Neural cell (in vitro differentiated cells): ENCODE data around the gene PCP4L1. TPM values are rescaled to one million over a fixed set of nuclear protein-coding genes. Genes with fewer than 3 reads are reported as not detected.
"Not testable (repeated sequence)": the region's sequence is repeated elsewhere in the genome, so short reads cannot be mapped to it uniquely, and the experiment has no call there.

ENCODE experiments used
- H2AFZ ChIP-seq: fragments of 200-600, 300-800 bp; sonication (generic), shearing (Covaris generic); 2 replicates; pipeline ENCODE4 v1.6.0; 2014; ENCODE audit warnings: low read depth, mild to moderate bottlenecking, antibody characterized with exemption, low read length, moderate library complexity
- H3F3A ChIP-seq: fragments of 200-600 bp; shearing (Covaris generic); 2 replicates; pipeline ENCODE4 v1.6.1; 2016; ENCODE audit warnings: mild to moderate bottlenecking, moderate library complexity, mixed read lengths, antibody characterized with exemption, low read length; ENCODE audit not compliant: insufficient read depth, poor library complexity, severe bottlenecking
- H3K27ac ChIP-seq: fragments of 200-600, 300-800 bp; sonication (generic), shearing (Covaris generic); 2 replicates; pipeline ENCODE4 v1.5.1; 2014; ENCODE audit warnings: mild to moderate bottlenecking, low read length, moderate library complexity
- H3K27me3 ChIP-seq: fragments of 300-800, 200-600 bp; sonication (generic), shearing (Covaris generic); 2 replicates; pipeline ENCODE4 v1.6.0; 2014; ENCODE audit warnings: mild to moderate bottlenecking, low read depth, low read length, moderate library complexity; ENCODE audit not compliant: insufficient read depth
- H3K36me3 ChIP-seq: fragments of 300-800, 200-600 bp; sonication (generic), shearing (Covaris generic); 2 replicates; pipeline ENCODE4 v1.5.1; 2014; ENCODE audit warnings: mild to moderate bottlenecking, antibody characterized with exemption, low read length, moderate library complexity; ENCODE audit not compliant: insufficient read depth
- H3K4me2 ChIP-seq: fragments of 300-800, 200-600 bp; sonication (generic), shearing (Covaris generic); 2 replicates; pipeline ENCODE4 v1.6.0; 2014; ENCODE audit warnings: mild to moderate bottlenecking, low read length
- H3K4me3 ChIP-seq: fragments of 300-800, 200-600 bp; sonication (generic), shearing (Covaris generic); 2 replicates; pipeline ENCODE4 v1.5.1; 2014; ENCODE audit warnings: mild to moderate bottlenecking, low read length, moderate library complexity
- H3K79me2 ChIP-seq: fragments of 200-600 bp; shearing (Covaris generic); replicated peaks from 2 replicates; pipeline ENCODE4 v1.6.0; 2014; ENCODE audit warnings: mild to moderate bottlenecking, low read length, moderate library complexity; ENCODE audit not compliant: insufficient read depth
- H3K9ac ChIP-seq: fragments of 300-800, 200-600 bp; sonication (generic), shearing (Covaris generic); 2 replicates; pipeline ENCODE4 v1.6.1; 2016; ENCODE audit warnings: mild to moderate bottlenecking, low read length, mixed read lengths
- H3K9me2 ChIP-seq: fragments of 200-600 bp; shearing (Covaris generic); 2 replicates; pipeline ENCODE4 v1.6.1; 2016; ENCODE audit warnings: mild to moderate bottlenecking, low read length, mixed read lengths; ENCODE audit not compliant: insufficient read depth
- H3K9me3 ChIP-seq: fragments of 200-600, 300-800 bp; sonication (generic), shearing (Covaris generic); 2 replicates; pipeline ENCODE4 v1.6.1; 2016; ENCODE audit warnings: mild to moderate bottlenecking, mixed run types, low read length, moderate library complexity, mixed read lengths
- H4K20me1 ChIP-seq: fragments of 200-600 bp; shearing (Covaris generic); 2 replicates; pipeline ENCODE4 v1.6.1; 2016; ENCODE audit warnings: mild to moderate bottlenecking, mixed run types; ENCODE audit not compliant: insufficient read depth
- EP300 ChIP-seq: fragments of 450-650 bp; conservative IDR thresholded peaks from 2 replicates; pipeline ENCODE4 v1.6.1; 2014; ENCODE audit warnings: antibody characterized with exemption, mild to moderate bottlenecking, moderate library complexity; ENCODE audit not compliant: poor library complexity, severe bottlenecking
- EZH2 ChIP-seq: fragments of 200-600, 300-800 bp; shearing (Covaris generic), sonication (generic); IDR thresholded peaks from 2 replicates; pipeline ENCODE4 v1.6.1; 2014; ENCODE audit warnings: antibody characterized with exemption, low read length, borderline replicate concordance, mild to moderate bottlenecking; ENCODE audit not compliant: insufficient read depth, poor library complexity, severe bottlenecking
- MXI1 ChIP-seq: fragments of 450-650 bp; conservative IDR thresholded peaks from 2 replicates; pipeline ENCODE4 v1.6.1; 2014; ENCODE audit warnings: antibody characterized with exemption, mild to moderate bottlenecking; ENCODE audit not compliant: poor library complexity, severe bottlenecking
- POLR2AphosphoS5 ChIP-seq: IDR thresholded peaks from 2 replicates; pipeline ENCODE4 v1.6.1; 2012
- RAD21 ChIP-seq: fragments of 450-650 bp; conservative IDR thresholded peaks from 2 replicates; pipeline ENCODE4 v1.6.1; 2014; ENCODE audit warnings: antibody characterized with exemption, mild to moderate bottlenecking, moderate library complexity
- SMC3 ChIP-seq: fragments of 450-650 bp; conservative IDR thresholded peaks from 2 replicates; pipeline ENCODE4 v1.6.1; 2014; ENCODE audit warnings: antibody characterized with exemption, mild to moderate bottlenecking, moderate library complexity; ENCODE audit not compliant: poor library complexity
- TAF1 ChIP-seq: IDR thresholded peaks from 2 replicates; pipeline ENCODE4 v1.6.1; 2012; ENCODE audit warnings: low read depth
- polyA plus RNA-seq: library from polyadenylated mRNA; depleted of rRNA; stranded (reverse); fragments of >200 nt; gene quantifications from 2 replicates; pipeline ENCODE4 v1.2.3, GENCODE V29; 2014
- TF ChIP-seq, protein P1 (sequence below): fragments of 450-650 bp; IDR thresholded peaks from 2 replicates; pipeline ENCODE4 v1.5.1; 2014; ENCODE audit warnings: antibody characterized with exemption, mild to moderate bottlenecking, moderate library complexity; ENCODE audit not compliant: poor library complexity, severe bottlenecking
- TF ChIP-seq, protein P2 (sequence below): IDR thresholded peaks from 2 replicates; pipeline ENCODE4 v1.6.1; 2012; ENCODE audit warnings: borderline replicate concordance

The PCP4L1 gene
- polyA plus RNA-seq, 1 donor from 2014 or later, result 51.2 TPM

DNA sequence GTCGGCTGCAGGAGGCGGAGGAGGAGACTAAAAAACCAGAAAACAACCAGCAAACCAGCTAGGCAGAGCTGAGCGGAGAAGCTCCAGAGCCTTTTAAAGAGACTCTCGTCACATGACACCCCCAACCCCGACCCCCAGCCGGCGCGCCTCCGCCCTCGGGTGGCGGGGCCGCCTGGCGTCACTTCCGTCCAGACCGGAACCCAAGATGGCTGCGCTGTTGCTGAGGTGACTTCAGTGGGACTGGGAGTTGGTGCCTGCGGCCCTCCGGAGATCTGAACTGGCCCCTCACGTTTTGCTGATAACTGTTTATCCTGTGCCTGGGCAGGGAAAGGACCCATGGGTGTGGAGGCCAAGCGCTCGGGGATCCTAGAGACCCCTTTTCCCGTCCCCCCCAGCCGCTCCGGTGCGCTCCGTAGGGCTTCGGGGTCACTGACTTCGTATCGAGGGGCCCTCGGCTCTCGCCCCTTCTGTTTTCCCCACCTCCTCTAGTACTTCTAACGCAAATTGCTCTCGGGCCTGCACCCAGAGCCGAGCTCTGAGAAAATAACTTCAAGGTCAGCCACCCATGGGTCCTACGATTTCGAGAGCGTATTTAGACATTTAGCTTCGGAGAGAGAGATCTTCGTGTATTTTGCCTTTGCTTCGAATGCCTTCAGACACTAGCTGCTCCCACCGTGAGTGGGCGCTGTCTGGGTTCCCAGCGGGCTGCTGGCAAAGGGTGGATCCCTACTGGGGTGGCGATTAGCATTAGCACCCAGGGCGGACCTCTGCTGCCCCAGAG, 55.8 kb downstream of the PCP4L1 start, which contains the start of gene SDHC:
SDHC (plus strand) TSS at position 181 of the 781 bp plus-strand sequence; CDS start at position 206, 25 bp downstream.
- no peaks in the 10 kb centered on the region for H4K20me1 ChIP-seq
- TF ChIP-seq SMC3 (peak; percentile 44), TAF1 (peak; percentile 62), MXI1 (peak; percentile 75), POLR2AphosphoS5 (peak; percentile 99), EZH2 (no peak), RAD21 (no peak), EP300 (peak; percentile 75)
- TF ChIP-seq, protein P1, sequence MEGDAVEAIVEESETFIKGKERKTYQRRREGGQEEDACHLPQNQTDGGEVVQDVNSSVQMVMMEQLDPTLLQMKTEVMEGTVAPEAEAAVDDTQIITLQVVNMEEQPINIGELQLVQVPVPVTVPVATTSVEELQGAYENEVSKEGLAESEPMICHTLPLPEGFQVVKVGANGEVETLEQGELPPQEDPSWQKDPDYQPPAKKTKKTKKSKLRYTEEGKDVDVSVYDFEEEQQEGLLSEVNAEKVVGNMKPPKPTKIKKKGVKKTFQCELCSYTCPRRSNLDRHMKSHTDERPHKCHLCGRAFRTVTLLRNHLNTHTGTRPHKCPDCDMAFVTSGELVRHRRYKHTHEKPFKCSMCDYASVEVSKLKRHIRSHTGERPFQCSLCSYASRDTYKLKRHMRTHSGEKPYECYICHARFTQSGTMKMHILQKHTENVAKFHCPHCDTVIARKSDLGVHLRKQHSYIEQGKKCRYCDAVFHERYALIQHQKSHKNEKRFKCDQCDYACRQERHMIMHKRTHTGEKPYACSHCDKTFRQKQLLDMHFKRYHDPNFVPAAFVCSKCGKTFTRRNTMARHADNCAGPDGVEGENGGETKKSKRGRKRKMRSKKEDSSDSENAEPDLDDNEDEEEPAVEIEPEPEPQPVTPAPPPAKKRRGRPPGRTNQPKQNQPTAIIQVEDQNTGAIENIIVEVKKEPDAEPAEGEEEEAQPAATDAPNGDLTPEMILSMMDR, result peak; percentile 66
- TF ChIP-seq, protein P2, sequence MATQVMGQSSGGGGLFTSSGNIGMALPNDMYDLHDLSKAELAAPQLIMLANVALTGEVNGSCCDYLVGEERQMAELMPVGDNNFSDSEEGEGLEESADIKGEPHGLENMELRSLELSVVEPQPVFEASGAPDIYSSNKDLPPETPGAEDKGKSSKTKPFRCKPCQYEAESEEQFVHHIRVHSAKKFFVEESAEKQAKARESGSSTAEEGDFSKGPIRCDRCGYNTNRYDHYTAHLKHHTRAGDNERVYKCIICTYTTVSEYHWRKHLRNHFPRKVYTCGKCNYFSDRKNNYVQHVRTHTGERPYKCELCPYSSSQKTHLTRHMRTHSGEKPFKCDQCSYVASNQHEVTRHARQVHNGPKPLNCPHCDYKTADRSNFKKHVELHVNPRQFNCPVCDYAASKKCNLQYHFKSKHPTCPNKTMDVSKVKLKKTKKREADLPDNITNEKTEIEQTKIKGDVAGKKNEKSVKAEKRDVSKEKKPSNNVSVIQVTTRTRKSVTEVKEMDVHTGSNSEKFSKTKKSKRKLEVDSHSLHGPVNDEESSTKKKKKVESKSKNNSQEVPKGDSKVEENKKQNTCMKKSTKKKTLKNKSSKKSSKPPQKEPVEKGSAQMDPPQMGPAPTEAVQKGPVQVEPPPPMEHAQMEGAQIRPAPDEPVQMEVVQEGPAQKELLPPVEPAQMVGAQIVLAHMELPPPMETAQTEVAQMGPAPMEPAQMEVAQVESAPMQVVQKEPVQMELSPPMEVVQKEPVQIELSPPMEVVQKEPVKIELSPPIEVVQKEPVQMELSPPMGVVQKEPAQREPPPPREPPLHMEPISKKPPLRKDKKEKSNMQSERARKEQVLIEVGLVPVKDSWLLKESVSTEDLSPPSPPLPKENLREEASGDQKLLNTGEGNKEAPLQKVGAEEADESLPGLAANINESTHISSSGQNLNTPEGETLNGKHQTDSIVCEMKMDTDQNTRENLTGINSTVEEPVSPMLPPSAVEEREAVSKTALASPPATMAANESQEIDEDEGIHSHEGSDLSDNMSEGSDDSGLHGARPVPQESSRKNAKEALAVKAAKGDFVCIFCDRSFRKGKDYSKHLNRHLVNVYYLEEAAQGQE, result peak; percentile 82
- H3K9me2 ChIP-seq, result no peaks in the 10 kb centered on the region
- H3K9me3 ChIP-seq, result no peaks in the 10 kb centered on the region
- H3K9ac ChIP-seq, result peak within 1 kb of the TSS; percentile 84
- peak within 1 kb of the TSS; percentile 88 for H3K27ac ChIP-seq
- H3K79me2 ChIP-seq, result peaks cover 10% of the 10 kb centered on the region
- peak within 1 kb of the TSS; percentile 86 for H2AFZ ChIP-seq
- no peaks in the 10 kb centered on the region for H3K36me3 ChIP-seq
- H3K4me3 ChIP-seq, result peak within 1 kb of the TSS; percentile 74
- H3F3A ChIP-seq, result no peaks in the 10 kb centered on the region
- no peaks in the 10 kb centered on the region for H3K27me3 ChIP-seq
- peak within 1 kb of the TSS; percentile 84 for H3K4me2 ChIP-seq

DNA sequence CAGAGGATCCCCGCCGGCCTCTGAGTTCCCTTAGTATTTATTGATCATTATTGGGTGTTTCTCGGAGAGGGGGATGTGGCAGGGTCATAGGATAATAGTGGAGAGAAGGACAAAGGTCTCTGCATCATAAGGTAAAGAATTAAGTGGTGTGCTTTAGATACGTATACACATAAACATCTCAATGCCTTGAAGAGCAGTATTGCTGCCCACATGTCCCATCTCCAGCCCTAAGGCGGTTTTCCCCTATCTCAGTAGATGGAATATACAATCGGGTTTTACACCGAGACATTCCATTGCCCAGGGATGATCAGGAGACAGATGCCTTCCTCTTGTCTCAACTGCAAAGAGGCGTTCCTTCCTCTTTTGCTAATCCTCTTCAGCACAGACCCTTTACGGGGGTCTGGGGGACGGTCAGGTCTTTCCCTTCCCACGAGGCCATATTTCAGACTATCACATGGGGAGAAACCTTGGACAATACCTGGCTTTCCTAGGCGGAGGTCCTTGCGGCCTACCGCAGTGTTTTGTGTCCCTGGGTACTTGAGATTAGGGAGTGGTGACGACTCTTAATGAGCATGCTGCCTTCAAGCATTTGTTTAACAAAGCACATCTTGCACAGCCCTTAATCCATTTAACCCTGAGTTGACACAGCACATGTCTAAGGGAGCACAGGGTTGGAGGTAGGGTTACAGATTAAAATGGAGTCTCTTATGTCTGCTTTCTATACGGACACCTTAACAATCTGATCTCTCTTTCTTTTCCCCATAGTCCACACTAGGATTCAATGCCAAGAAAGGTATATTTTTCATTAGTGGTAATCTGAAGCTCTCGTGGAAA, 57.5 kb downstream of the PCP4L1 start:
- H3K79me2 ChIP-seq, result peaks cover 10% of the 10 kb centered on the region
- not testable (repeated sequence) for H4K20me1 ChIP-seq, H3K4me3 ChIP-seq, H3K4me2 ChIP-seq, H2AFZ ChIP-seq, H3K36me3 ChIP-seq, H3K9me3 ChIP-seq, H3K9ac ChIP-seq, H3K9me2 ChIP-seq, H3K27ac ChIP-seq, H3K27me3 ChIP-seq, H3F3A ChIP-seq
